ENCODE results near the gene CFAP45. TPM values are rescaled to one million over a fixed set of nuclear protein-coding genes. Genes with fewer than 3 reads are reported as not detected.

CFAP45 gene
- total RNA-seq, 2 donors from 2014 or later: 1.2 to 2.8 TPM

DNA sequence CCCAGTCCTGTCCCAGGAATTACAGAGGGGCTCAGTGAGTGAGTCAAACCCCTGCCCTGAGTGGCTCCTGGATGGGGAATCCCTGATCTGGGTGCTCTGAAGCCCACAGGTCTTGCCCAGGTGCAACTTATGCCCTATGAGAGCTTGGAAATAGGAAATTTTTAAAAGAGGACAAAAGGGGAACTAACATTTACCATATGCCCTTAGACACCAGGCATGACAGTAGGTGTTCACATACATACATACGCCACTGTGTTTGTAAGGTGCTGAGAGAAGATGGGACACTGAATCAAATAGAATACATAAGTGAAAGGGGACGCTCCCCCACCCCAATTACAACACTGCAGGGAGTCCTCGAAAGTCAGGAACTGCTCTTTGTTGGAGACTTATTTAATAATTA is 1.4 kb downstream of the CFAP45 start:
- DNase-seq (ENCODE audit: low spot score in 2 of 2) (no peak), ATAC-seq (no peak)
- Mint-ChIP-seq H3K9me3 (no peaks in the 10 kb centered on the region), H3K36me3 (no peaks in the 10 kb centered on the region), H3K27ac (no peak overlapping the region)

DNA sequence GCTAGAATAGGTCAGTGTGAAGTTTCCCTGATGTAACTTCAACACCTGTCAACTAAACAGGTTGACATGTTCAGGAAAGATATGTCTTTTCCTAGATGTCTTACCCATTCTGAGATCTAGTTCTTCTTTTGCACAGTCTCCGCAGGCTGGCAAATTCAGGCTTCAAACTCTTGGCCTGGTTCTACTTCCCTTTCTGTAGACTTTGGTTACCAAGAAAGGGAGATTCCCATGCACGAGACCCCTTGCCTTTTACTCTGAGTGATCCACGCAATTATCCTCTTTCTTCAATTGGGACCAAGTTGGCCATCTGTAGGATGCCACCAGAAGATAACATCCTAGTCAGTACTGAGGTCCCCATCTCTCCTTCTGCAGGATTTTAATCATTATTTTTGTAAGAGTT is 2.0 kb downstream of the CFAP45 start:
- ATAC-seq: no peak
- DNase-seq (ENCODE audit: low spot score in 2 of 2): no peak

GRCh38 chr1:159896546-159896930 is 3.4 kb downstream of the CFAP45 start:
- H3K36me3 Mint-ChIP-seq: no peaks in the 10 kb centered on the region
- H3K27ac Mint-ChIP-seq: no peak overlapping the region
- ATAC-seq (no peak), DNase-seq (ENCODE audit: low spot score in 2 of 2) (no peak)
- no peaks in the 10 kb centered on the region for H3K9me3 Mint-ChIP-seq

More for the DNA sequence above, 2.0 kb downstream of the CFAP45 start:
- Mint-ChIP-seq H3K9me3 (no peaks in the 10 kb centered on the region), H3K36me3 (no peaks in the 10 kb centered on the region), H3K27ac (no peak overlapping the region)

GRCh38 chr1:159895836-159896545 is 4.0 kb downstream of the CFAP45 start:
- no peak for DNase-seq (ENCODE audit: low spot score in 2 of 2)
- Mint-ChIP-seq H3K9me3 (no peaks in the 10 kb centered on the region), H3K27ac (no peak overlapping the region), H3K36me3 (no peaks in the 10 kb centered on the region)
- ATAC-seq: no peak

GRCh38 chr1:159895286-159895685 is 4.7 kb downstream of the CFAP45 start:
- Mint-ChIP-seq H3K36me3 (no peaks in the 10 kb centered on the region), H3K9me3 (no peaks in the 10 kb centered on the region), H3K27ac (peak overlapping the region in 1 of 2 donors; percentile 8)
- ATAC-seq (no peak), DNase-seq (ENCODE audit: low spot score in 2 of 2) (no peak)

DNA sequence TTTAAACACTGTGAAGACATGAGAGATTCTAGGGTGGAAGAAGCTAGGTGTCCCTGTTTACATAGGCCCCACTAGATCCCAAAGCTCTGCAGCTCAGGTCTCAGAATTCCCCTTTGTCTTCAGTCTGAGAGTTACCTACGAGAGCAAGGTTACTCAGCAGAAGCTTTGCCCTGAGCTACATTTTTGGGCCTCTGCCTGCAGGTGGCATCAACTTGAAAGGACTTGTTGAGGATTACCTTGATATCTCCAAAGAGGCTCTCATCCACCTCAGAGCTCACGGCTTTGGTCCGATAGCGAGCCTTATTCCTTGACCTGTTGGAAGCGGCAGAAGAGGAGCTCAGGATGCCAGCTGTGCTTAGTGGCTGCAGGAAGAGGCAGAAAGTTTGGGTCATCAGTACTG is 7.0 kb downstream of the CFAP45 start:
- no peaks in the 10 kb centered on the region for H3K36me3 Mint-ChIP-seq
- ATAC-seq (no peak), DNase-seq (ENCODE audit: low spot score in 2 of 2) (no peak)
- no peaks in the 10 kb centered on the region for H3K9me3 Mint-ChIP-seq
- no peak overlapping the region for H3K27ac Mint-ChIP-seq

GRCh38 chr1:159891275-159892157 is 8.4 kb downstream of the CFAP45 start:
- Mint-ChIP-seq H3K27ac (peak overlapping the region; percentile 23 to 54), H3K9me3 (no peaks in the 10 kb centered on the region), H3K36me3 (no peaks in the 10 kb centered on the region)
- ATAC-seq (peak; percentile 99), DNase-seq (ENCODE audit: low spot score in 2 of 2) (peak; percentile 71 to 82)

GRCh38 chr1:159890390-159890789 is 9.6 kb downstream of the CFAP45 start:
- peak overlapping the region in 1 of 2 donors; percentile 28 for H3K27ac Mint-ChIP-seq
- no peaks in the 10 kb centered on the region for H3K9me3 Mint-ChIP-seq
- DNase-seq (ENCODE audit: low spot score in 2 of 2) (no peak), ATAC-seq (no peak)
- H3K36me3 Mint-ChIP-seq: no peaks in the 10 kb centered on the region

DNA sequence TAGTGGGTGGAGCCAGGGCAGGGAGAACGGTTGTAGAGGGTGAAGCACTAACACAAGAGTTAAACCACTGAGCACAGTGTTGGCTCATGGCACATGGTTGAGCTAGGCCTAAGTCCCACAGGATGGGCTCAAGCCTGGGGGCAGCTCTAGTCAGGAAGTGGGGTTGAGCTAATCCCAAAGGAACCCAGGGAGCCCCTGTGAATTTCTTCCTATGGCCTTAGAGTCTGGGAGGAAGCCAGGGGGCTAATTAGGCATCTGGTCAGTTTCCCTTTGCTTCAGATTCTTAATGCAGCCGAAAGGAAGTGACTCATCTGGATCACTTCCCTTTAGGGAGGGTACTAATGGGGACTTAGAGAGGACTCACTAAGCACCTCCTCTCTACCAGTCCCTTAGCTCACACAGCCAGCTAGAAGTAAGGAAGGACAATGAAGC is 10.1 kb downstream of the CFAP45 start:
- no peak for DNase-seq (ENCODE audit: low spot score in 2 of 2)
- no peak for ATAC-seq
- Mint-ChIP-seq H3K9me3 (no peaks in the 10 kb centered on the region), H3K36me3 (no peaks in the 10 kb centered on the region), H3K27ac (peak overlapping the region in 1 of 2 donors; percentile 28)

GRCh38 chr1:159889202-159889601 is 10.8 kb downstream of the CFAP45 start:
- no peak for ATAC-seq
- Mint-ChIP-seq H3K9me3 (no peaks in the 10 kb centered on the region), H3K27ac (peak overlapping the region in 1 of 2 donors; percentile 28), H3K36me3 (no peaks in the 10 kb centered on the region)
- DNase-seq (ENCODE audit: low spot score in 2 of 2): no peak

DNA sequence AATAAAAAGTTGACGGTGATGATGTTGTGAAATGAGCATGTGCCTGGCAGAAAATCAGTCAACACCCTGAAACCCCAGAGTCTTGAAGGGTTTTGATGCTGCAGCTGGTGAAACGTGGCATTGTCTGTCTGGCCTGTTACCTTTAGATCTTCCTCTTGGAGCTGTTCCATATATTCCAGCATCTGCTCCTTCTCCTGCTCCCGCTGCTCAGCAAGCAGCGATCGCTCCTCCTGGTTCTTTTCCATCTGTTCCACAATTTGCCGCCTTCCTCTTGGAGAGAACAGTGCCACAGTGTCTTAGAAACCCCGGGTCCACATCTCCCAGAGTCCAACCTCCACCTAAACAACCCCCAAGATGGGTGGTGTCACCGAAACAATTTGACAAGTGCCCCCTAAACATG is 15.7 kb downstream of the CFAP45 start:
- Mint-ChIP-seq H3K27ac (no peak overlapping the region), H3K36me3 (no peaks in the 10 kb centered on the region), H3K9me3 (no peaks in the 10 kb centered on the region)
- DNase-seq (ENCODE audit: low spot score in 2 of 2) (no peak), ATAC-seq (no peak)

DNA sequence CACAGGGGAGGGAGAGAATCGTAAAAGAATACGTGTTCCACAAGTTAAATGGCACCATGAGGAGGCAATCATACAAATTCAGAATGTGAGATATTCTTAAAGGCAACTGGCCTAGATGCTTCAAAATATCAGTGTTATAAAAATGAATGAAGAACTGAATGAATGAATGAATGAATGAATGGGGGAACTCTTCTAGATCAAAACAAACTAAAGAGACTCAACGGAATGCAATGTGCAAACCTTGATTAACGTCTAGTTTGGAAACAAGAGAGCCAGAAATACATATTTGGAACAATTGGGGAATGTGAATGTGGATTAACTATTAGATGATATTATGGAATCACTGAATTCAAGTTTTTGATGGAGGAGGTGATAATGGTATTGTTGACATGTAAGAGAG is 16.8 kb downstream of the CFAP45 start:
- H3K9me3 Mint-ChIP-seq: no peaks in the 10 kb centered on the region
- DNase-seq (ENCODE audit: low spot score in 2 of 2): no peak
- no peak for ATAC-seq
- no peak overlapping the region for H3K27ac Mint-ChIP-seq
- H3K36me3 Mint-ChIP-seq: no peaks in the 10 kb centered on the region

GRCh38 chr1:159882527-159882862 is 17.5 kb downstream of the CFAP45 start:
- Mint-ChIP-seq H3K9me3 (no peaks in the 10 kb centered on the region), H3K36me3 (no peaks in the 10 kb centered on the region), H3K27ac (no peak overlapping the region)
- ATAC-seq (no peak), DNase-seq (ENCODE audit: low spot score in 2 of 2) (no peak)

DNA sequence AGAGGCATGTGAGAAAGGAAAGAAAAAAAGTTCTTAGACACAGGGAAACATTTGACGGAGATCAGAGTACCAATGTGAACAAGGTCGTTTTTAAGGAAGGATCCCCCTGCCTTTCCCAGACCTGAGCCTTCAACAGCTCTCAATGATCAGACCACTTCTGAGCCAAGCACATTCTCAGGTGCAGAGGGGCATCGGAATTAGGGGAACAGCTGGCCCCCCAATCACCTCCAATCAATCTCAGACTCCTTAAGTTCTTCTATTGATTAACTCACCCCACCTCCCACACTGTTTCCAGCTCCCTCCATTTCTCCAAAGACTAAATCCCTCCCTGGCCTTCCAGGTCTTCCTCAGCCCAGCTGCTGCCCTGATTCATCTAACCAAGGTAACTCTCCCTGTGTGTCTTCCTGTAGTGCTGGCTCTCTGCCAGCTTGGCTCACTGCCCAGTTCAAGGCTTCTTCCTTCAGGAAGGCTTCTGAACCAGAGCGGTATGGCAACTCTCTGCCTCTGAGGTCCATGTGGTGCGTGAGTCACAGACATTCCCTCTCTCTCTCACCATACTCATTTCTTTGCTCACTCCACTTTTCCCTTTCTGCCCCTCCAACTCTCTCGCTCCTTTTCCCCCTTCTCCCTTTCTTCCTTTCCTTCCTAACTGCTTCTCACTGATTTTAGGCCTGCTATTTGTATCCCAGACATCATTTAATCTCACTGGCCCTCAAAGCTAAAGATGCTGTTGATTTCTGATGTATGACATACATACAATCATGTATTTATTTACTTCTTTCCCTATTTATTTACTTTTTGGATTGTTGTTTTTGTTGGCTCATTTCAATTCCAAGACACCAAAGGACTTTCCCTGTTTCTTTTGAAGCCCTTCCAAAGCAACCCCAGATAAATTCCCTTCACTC is 18.1 kb downstream of the CFAP45 start:
- ATAC-seq (peak in 1 of 2 donors; percentile 71), DNase-seq (ENCODE audit: low spot score in 2 of 2) (no peak)
- no peaks in the 10 kb centered on the region for H3K36me3 Mint-ChIP-seq
- no peak overlapping the region for H3K27ac Mint-ChIP-seq
- H3K9me3 Mint-ChIP-seq: no peaks in the 10 kb centered on the region

DNA sequence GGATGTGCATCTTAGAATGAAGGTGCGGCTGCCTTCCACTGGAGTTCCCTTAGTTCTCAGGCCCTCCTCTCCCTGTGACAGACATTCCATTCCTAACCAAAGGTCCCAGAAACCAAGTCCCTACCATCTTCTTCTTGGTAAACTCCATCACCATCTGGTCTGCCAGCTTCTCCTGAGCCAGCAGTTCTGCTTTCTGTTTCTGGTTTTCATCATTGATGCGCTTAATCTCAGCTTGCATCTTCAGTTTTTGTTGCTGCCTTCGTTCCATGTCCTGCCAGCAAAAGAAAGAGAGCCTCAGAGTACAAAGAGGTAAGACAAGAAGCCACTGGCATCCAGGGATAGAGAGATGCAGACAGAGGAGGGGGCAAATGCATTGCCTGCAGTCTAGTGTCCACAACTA is 19.5 kb downstream of the CFAP45 start:
- H3K36me3 Mint-ChIP-seq: no peaks in the 10 kb centered on the region

DNA sequence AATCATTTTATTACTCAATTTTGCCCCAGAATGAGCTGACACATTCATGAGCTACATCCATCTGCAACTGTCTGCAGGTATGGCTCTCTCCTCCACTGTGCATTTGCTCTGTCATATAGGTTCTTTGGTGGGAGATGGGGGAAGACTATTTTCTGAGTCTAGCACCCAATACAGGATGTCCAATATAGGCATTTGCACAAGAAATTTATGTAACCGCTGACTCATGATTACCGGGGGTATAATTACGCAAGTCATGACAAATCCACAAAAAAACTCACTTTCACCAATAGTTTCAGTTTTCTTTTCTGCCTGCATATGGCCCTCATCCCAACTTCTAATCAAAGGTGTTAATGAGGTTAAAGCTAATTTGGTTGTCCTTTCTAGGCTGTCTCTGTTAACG is 20.0 kb downstream of the CFAP45 start:
- ATAC-seq (no peak), DNase-seq (ENCODE audit: low spot score in 2 of 2) (no peak)
- H3K36me3 Mint-ChIP-seq: no peaks in the 10 kb centered on the region
- H3K27ac Mint-ChIP-seq: no peak overlapping the region
- no peaks in the 10 kb centered on the region for H3K9me3 Mint-ChIP-seq

More for the DNA sequence above, 19.5 kb downstream of the CFAP45 start:
- DNase-seq (ENCODE audit: low spot score in 2 of 2) (no peak), ATAC-seq (no peak)
- Mint-ChIP-seq H3K9me3 (no peaks in the 10 kb centered on the region), H3K27ac (no peak overlapping the region)

- H3K36me3 Mint-ChIP-seq: no peaks in the 10 kb centered on the region
- ATAC-seq: no peak
- no peak for DNase-seq (ENCODE audit: low spot score in 2 of 2)
- H3K9me3 Mint-ChIP-seq: no peaks in the 10 kb centered on the region
- no peak overlapping the region for H3K27ac Mint-ChIP-seq
Measured at GRCh38 chr1:159879136-159879535, 20.8 kb downstream of the CFAP45 start.

Measured in activated naive CD4-positive, alpha-beta T cell treated with anti-CD3 and anti-CD28 coated beads, Interleukin-2, amount 50 U/mL, for 72 hours (primary cell).